GM12873 (cell line): Measurements from ENCODE around the gene HIC2.
"Not testable (repeated sequence)": the region's sequence is repeated elsewhere in the genome, so short reads cannot be mapped to it uniquely, and the experiment has no call there.

Experiments used
- TF ChIP-seq, protein P1 (sequence below): IDR thresholded peaks from 2 replicates; pipeline ENCODE4 v1.5.1; 2012; ENCODE audit warnings: low read depth, mild to moderate bottlenecking, moderate library complexity, low read length, control low read depth; ENCODE audit not compliant: insufficient read depth; ENCODE audit errors: missing control alignments

Gene HIC2

GRCh38 chr22:21450320-21450831 lies 33.2 kb downstream of the HIC2 start:
- TF ChIP-seq, protein P1, sequence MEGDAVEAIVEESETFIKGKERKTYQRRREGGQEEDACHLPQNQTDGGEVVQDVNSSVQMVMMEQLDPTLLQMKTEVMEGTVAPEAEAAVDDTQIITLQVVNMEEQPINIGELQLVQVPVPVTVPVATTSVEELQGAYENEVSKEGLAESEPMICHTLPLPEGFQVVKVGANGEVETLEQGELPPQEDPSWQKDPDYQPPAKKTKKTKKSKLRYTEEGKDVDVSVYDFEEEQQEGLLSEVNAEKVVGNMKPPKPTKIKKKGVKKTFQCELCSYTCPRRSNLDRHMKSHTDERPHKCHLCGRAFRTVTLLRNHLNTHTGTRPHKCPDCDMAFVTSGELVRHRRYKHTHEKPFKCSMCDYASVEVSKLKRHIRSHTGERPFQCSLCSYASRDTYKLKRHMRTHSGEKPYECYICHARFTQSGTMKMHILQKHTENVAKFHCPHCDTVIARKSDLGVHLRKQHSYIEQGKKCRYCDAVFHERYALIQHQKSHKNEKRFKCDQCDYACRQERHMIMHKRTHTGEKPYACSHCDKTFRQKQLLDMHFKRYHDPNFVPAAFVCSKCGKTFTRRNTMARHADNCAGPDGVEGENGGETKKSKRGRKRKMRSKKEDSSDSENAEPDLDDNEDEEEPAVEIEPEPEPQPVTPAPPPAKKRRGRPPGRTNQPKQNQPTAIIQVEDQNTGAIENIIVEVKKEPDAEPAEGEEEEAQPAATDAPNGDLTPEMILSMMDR = no peak

- TF ChIP-seq, protein P1 = no peak
These were observed 33.7 kb downstream of the HIC2 start for GRCh38 chr22:21450858-21451353.

DNA sequence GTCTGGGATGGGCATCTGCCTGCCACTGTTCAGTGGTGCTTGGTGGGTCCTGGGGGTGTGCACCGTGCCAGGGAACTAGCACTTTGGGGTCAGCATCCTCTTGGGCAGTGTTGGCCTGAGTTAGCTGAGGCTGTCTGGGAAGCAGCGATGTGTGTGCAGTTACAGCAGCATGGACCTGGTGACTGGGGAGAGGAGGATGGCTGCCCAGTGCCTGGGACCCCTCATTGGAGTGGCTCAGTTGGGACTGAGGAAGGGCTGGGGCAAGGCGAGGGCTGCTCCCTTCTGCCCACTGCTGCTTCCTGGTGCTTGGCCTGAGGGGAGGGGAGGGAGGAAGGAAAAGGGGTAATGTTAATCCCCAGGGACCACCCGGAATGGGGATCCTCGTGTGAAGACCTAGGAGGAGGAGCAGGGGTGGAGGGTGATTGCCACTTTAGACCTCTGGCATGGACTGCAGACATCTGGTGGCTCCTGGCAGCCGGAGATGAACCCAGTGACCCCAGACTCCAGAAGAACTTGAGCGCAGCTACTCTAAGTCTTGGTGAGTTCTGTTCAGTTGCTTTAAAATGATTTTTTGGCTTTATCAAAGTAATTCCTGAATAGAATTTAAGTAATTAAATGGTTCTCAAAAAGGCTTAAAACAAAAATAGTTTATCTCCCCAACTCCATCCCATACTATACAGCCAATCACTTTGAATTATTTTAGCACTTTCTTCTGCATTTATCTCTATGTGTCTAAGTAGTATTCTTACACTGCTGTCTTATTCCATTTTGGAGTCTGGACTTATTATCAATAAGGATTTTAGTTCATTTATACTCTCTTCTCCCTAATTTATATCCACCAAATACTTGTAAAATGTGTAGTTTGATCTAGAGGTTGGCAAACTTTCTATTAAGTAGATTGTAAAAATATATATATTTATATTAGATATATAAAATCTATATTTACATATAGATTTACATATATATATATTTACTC lies 34.7 kb downstream of the HIC2 start:
- TF ChIP-seq, protein P1 = no peak

GRCh38 chr22:21455334-21456089 lies 38.3 kb downstream of the HIC2 start:
- TF ChIP-seq, protein P1 = no peak

DNA sequence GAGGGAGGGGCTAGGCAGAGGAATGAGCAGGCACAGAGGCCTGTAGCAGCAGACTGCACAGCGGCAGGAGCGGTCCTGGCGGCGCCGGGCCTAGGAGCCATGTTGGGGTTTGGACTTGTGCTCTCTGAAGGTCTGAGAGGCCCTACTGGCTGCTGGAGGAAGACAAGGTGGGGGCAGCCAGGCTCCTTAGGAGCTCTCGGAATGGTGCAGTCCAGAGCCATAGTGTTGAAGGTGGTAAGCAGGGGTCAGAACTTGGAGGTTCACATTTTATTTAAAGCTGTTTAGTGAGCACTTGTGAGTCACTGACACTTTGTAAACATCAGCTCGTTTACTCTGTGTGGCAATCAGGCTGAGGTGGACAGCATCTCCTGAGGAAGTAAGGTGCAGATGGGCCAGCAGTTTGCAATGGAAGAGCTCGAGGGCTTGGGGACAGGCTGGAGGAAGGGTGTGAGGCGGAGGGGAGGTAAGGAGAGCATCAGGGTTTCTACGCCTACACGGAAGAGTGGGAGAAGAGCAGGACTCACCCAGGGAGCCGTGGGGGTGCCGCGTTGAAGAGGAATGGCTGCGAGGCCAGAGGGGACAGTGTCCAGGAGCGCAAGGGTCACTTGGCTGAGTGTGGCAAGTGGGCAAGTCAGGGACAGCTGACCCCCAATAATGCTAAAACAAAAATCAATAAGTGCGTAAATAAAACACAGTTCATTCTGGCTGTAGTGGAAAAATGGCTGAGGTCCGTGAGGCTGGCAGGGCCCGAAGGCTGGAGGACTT lies 40.0 kb downstream of the HIC2 start:
- TF ChIP-seq, protein P1 = no peak

DNA sequence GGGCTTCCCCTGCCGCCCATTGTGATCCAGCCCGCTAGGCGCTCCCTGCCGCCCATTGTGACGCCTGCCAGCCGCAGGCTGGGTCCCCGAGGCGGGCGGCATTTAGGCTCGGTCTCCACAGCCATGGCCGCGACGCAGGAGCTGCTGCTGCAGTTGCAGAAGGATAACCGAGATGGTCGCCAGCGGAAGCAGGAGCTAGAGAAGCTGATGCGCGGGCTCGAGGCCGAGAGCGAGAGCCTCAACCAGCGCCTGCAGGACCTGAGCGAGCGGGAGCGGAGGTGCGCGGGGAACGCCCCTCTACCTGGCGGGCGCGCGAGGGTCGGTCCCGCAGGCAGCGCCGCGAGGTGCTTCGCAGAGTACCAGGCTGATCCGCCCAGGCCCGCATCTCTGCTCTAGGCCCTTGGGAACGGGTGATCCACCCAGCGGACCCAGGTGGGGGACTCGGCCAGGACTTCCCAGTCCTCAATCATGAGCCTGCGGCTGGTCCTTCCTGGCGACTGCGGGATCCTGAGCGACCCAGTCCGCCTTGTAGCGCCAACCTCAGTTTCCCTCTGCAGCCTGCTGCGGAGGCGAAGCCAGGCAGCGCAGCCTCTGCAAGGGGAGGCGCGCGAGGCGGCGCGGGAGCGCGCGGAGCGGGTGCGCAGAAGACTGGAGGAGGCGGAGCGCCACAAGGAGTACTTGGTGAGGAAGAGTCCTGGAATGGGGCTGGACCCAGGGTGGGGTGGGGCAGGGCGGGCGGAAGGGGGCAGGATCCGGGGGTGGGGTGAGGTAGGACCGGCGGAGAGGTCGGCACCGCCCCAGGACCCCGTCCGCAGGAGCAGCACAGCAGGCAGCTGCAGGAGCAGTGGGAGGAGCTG lies 50.4 kb downstream of the HIC2 start, which contains the start of gene TMEM191C:
Gene TMEM191C (plus strand): TSS at position 51 of the 857 bp plus-strand sequence. CDS start 73 bp downstream, at position 124.
- TF ChIP-seq, protein P1 = not testable (repeated sequence)
